Fibroblast of lung (primary cell): ENCODE data around the gene CNTNAP4. TPM values are rescaled to one million over a fixed set of nuclear protein-coding genes. Genes with fewer than 3 reads are reported as not detected.

Source experiments
- DNase-seq, 2 donors: peaks; one replicate each; pipeline versions ENCODE4 v3.0.0 to v3.0.0-alpha.2; 2010; ENCODE audit warnings: low read depth in 2 of 2
- H2AFZ ChIP-seq: 2 replicates; pipeline ENCODE4 v1.5.1; 2012; ENCODE audit warnings: low read length, control low read depth, inconsistent platforms
- H3K27ac ChIP-seq: 2 replicates; pipeline ENCODE4 v1.5.1; 2011; ENCODE audit warnings: low read length, control low read depth; ENCODE audit not compliant: insufficient read depth
- H3K27me3 ChIP-seq: 2 replicates; pipeline ENCODE4 v1.5.1; 2011; ENCODE audit warnings: mild to moderate bottlenecking, low read length; ENCODE audit not compliant: control insufficient read depth, insufficient read depth
- H3K36me3 ChIP-seq: 2 replicates; pipeline ENCODE4 v1.5.1; 2011; ENCODE audit warnings: low read length; ENCODE audit not compliant: control insufficient read depth, insufficient read depth
- H3K4me1 ChIP-seq: 2 replicates; pipeline ENCODE4 v1.5.1; 2011; ENCODE audit warnings: low read length; ENCODE audit not compliant: control insufficient read depth, insufficient read depth; ENCODE audit errors: extremely low read depth
- H3K4me2 ChIP-seq: 2 replicates; pipeline ENCODE4 v1.5.1; 2011; ENCODE audit warnings: low read length, control low read depth; ENCODE audit not compliant: insufficient read depth; ENCODE audit errors: extremely low read depth
- H3K4me3 ChIP-seq, 4 experiments: fragments of 200-600 bp in 1 of 4; sonication (generic) in 1 of 4; replicated peaks in 1 of 4; 2 replicates each; pipeline ENCODE4 v1.5.1; 2011 to 2016; ENCODE audit warnings: low read length in 4 of 4, low read depth in 3 of 4, mild to moderate bottlenecking in 3 of 4, control low read depth in 2 of 4, inconsistent platforms in 1 of 4, mixed read lengths in 1 of 4; ENCODE audit not compliant: insufficient read depth in 1 of 4; ENCODE audit errors: control extremely low read depth in 1 of 4
- H3K79me2 ChIP-seq: 2 replicates; pipeline ENCODE4 v1.5.1; 2012; ENCODE audit warnings: mild to moderate bottlenecking, low read length, inconsistent platforms; ENCODE audit not compliant: control insufficient read depth, insufficient read depth
- H3K9ac ChIP-seq: 2 replicates; pipeline ENCODE4 v1.5.1; 2011; ENCODE audit warnings: mild to moderate bottlenecking, low read length, control low read depth; ENCODE audit not compliant: insufficient read depth
- H3K9me3 ChIP-seq: 2 replicates; pipeline ENCODE4 v1.5.1; 2012; ENCODE audit warnings: low read depth, low read length; ENCODE audit not compliant: control insufficient read depth, insufficient read depth
- H4K20me1 ChIP-seq: 2 replicates; pipeline ENCODE4 v1.5.1; 2011; ENCODE audit warnings: low read length; ENCODE audit not compliant: control insufficient read depth, insufficient read depth; ENCODE audit errors: extremely low read depth
- EZH2 ChIP-seq: IDR thresholded peaks from 2 replicates; pipeline ENCODE4 v1.5.1; 2012; ENCODE audit warnings: low read length, control low read depth, mild to moderate bottlenecking; ENCODE audit errors: missing control alignments
- polyA plus RNA-seq, 2 donors: library from polyadenylated mRNA; depleted of rRNA in 1 of 2; stranded (reverse) in 1 of 2; unstranded in 1 of 2; fragments of >200 nt; gene quantifications; 2 replicates each; pipeline ENCODE4 v1.2.1, GENCODE V29; 2011 to 2012; ENCODE audit warnings: missing spikeins in 1 of 2
- total RNA-seq: library from RNA; depleted of rRNA; stranded (reverse); fragments of >200 nt; gene quantifications from 2 replicates; pipeline ENCODE4 v1.2.1, GENCODE V29; 2014
- TF ChIP-seq, protein P1 (sequence below), 2 donors: IDR thresholded peaks in 1 of 2; conservative IDR thresholded peaks in 1 of 2; 1 replicate in 1 of 2; 2 replicates in 1 of 2; pipeline ENCODE4 v1.5.1; 2011 to 2012; ENCODE audit warnings: low read length in 2 of 2, control low read depth in 1 of 2, inconsistent platforms in 1 of 2, low read depth in 1 of 2, mild to moderate bottlenecking in 1 of 2

Gene CNTNAP4
- total and polyA plus RNA-seq, 2 donors (not counting 1 experiment from before 2014, with no cell fraction given): not detected

- H3K9me3 ChIP-seq: no peaks in the 10 kb centered on the region
- H3K4me3 ChIP-seq: no peak overlapping the region
- H3K27me3 ChIP-seq: no peaks in the 10 kb centered on the region
- no peaks in the 10 kb centered on the region for H3K36me3 ChIP-seq
- no peak overlapping the region for H3K4me2 ChIP-seq
- H3K4me1 ChIP-seq: no peaks in the 10 kb centered on the region
- H4K20me1 ChIP-seq: no peaks in the 10 kb centered on the region
- H3K79me2 ChIP-seq: no peaks in the 10 kb centered on the region
- H2AFZ ChIP-seq: no peak overlapping the region
- H3K27ac ChIP-seq: no peak overlapping the region
- no peak overlapping the region for H3K9ac ChIP-seq
- no peak for DNase-seq
- TF ChIP-seq, protein P1, sequence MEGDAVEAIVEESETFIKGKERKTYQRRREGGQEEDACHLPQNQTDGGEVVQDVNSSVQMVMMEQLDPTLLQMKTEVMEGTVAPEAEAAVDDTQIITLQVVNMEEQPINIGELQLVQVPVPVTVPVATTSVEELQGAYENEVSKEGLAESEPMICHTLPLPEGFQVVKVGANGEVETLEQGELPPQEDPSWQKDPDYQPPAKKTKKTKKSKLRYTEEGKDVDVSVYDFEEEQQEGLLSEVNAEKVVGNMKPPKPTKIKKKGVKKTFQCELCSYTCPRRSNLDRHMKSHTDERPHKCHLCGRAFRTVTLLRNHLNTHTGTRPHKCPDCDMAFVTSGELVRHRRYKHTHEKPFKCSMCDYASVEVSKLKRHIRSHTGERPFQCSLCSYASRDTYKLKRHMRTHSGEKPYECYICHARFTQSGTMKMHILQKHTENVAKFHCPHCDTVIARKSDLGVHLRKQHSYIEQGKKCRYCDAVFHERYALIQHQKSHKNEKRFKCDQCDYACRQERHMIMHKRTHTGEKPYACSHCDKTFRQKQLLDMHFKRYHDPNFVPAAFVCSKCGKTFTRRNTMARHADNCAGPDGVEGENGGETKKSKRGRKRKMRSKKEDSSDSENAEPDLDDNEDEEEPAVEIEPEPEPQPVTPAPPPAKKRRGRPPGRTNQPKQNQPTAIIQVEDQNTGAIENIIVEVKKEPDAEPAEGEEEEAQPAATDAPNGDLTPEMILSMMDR (conservative IDR thresholded peaks at IDR 0.05 in 1 of 2, IDR thresholded peaks at IDR 0.05 in 1 of 2; ENCODE audit: low read depth in 1 of 2, low read length in 2 of 2): no peak
- TF ChIP-seq EZH2: no peak
Observed at GRCh38 chr16:76483307-76483909, 206.2 kb downstream of the CNTNAP4 start.

- no peak overlapping the region for H2AFZ ChIP-seq
- no peak for DNase-seq
- no peaks in the 10 kb centered on the region for H3K79me2 ChIP-seq
- H3K9me3 ChIP-seq: no peaks in the 10 kb centered on the region
- no peak overlapping the region for H3K27ac ChIP-seq
- no peaks in the 10 kb centered on the region for H3K36me3 ChIP-seq
- H4K20me1 ChIP-seq: no peaks in the 10 kb centered on the region
- TF ChIP-seq, protein P1 (conservative IDR thresholded peaks at IDR 0.05 in 1 of 2, IDR thresholded peaks at IDR 0.05 in 1 of 2; ENCODE audit: low read depth in 1 of 2, low read length in 2 of 2): no peak
- no peak for TF ChIP-seq EZH2
- H3K27me3 ChIP-seq: no peaks in the 10 kb centered on the region
- H3K4me1 ChIP-seq: no peaks in the 10 kb centered on the region
- H3K9ac ChIP-seq: no peak overlapping the region
- H3K4me2 ChIP-seq: no peak overlapping the region
- no peak overlapping the region for H3K4me3 ChIP-seq
Observed at GRCh38 chr16:76484020-76484419, 206.8 kb downstream of the CNTNAP4 start.

- no peak for DNase-seq
- Histone ChIP-seq H3K27ac (no peak overlapping the region), H3K4me1 (no peaks in the 10 kb centered on the region), H3K4me2 (no peak overlapping the region), H2AFZ (no peak overlapping the region), H3K36me3 (no peaks in the 10 kb centered on the region), H3K9me3 (no peaks in the 10 kb centered on the region), H3K4me3 (no peak overlapping the region), H4K20me1 (no peaks in the 10 kb centered on the region), H3K27me3 (no peaks in the 10 kb centered on the region), H3K79me2 (no peaks in the 10 kb centered on the region), H3K9ac (no peak overlapping the region)
- TF ChIP-seq, protein P1 (conservative IDR thresholded peaks at IDR 0.05 in 1 of 2, IDR thresholded peaks at IDR 0.05 in 1 of 2; ENCODE audit: low read depth in 1 of 2, low read length in 2 of 2): no peak
- no peak for TF ChIP-seq EZH2
Observed at GRCh38 chr16:76486740-76487139, 209.5 kb downstream of the CNTNAP4 start.
